Activated T-helper 2 cell treated with anti-CD3 and anti-CD28 coated beads, Interferon-gamma antibody, Interleukin-2, Interleukin-4, amounts not matched to agents 10 μg/mL and 5 μg/mL and 100 μg/mL, durations not matched to agents 14 hours and 24 hours and 36 hours (primary cell): ENCODE results near the gene RADIL. TPM values are rescaled to one million over a fixed set of nuclear protein-coding genes. Genes with fewer than 3 reads are reported as not detected.
A peak's percentile ranks its signal among the peaks of the same experiment; 100 is the strongest.

Experiments
- DNase-seq: peaks from one replicate; pipeline ENCODE4 v3.0.0; 2021; ENCODE audit warnings: low spot score
- H3K27ac Mint-ChIP-seq: one replicate; pipeline ENCODE4 v1.8.0; 2021; ENCODE audit warnings: mixed read lengths
- H3K27me3 Mint-ChIP-seq: one replicate; pipeline ENCODE4 v1.8.0; 2021; ENCODE audit warnings: low read depth, mixed read lengths
- H3K36me3 Mint-ChIP-seq: one replicate; pipeline ENCODE4 v1.8.0; 2021; ENCODE audit warnings: low read depth, mixed read lengths
- H3K4me1 Mint-ChIP-seq: one replicate; pipeline ENCODE4 v1.8.0; 2021; ENCODE audit warnings: low read depth, mixed read lengths
- H3K4me3 Mint-ChIP-seq: one replicate; pipeline ENCODE4 v1.8.0; 2021; ENCODE audit warnings: low read depth, mild to moderate bottlenecking, moderate library complexity, mixed read lengths
- H3K9me3 Mint-ChIP-seq: one replicate; pipeline ENCODE4 v1.8.0; 2021; ENCODE audit warnings: mixed read lengths
- intact Hi-C: fragments of 100-400 bp; cut with micrococcal nuclease; formaldehyde crosslinking; loops from one replicate; pipeline ENCODE4 v1.15.1; 2023
- total RNA-seq: library from RNA; stranded (reverse); gene quantifications from 2 replicates; pipeline ENCODE4 v1.2.3, GENCODE V29; 2022

The RADIL gene
- total RNA-seq, 1 donor from 2014 or later = 0.16 TPM

DNA sequence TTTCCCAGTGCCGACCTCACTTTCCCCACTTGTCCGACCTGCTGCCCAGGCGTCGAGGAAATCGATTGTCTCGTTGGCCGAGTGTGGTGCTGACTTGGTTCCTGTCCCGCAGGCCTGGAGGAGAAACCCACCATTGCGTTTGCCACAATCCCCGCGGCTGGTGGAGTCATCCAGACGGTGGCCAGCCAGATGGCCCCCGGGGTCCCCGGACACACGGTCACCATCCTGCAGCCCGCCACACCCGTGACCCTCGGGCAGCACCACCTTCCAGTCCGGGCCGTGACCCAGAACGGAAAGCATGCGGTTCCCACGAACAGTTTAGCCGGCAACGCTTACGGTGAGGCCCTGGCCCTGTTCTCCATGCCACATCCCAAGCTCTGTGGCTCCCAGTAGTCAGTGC, 122.6 kb downstream of the RADIL start:
- peaks cover 34% of the 10 kb centered on the region for H3K36me3 Mint-ChIP-seq
- H3K9me3 Mint-ChIP-seq = no peaks in the 10 kb centered on the region
- H3K27ac Mint-ChIP-seq = no peak overlapping the region
- intact Hi-C loops = no loop called here
- DNase-seq = no peak
- no peak overlapping the region for H3K4me3 Mint-ChIP-seq
- no peaks in the 10 kb centered on the region for H3K4me1 Mint-ChIP-seq
- no peaks in the 10 kb centered on the region for H3K27me3 Mint-ChIP-seq

DNA sequence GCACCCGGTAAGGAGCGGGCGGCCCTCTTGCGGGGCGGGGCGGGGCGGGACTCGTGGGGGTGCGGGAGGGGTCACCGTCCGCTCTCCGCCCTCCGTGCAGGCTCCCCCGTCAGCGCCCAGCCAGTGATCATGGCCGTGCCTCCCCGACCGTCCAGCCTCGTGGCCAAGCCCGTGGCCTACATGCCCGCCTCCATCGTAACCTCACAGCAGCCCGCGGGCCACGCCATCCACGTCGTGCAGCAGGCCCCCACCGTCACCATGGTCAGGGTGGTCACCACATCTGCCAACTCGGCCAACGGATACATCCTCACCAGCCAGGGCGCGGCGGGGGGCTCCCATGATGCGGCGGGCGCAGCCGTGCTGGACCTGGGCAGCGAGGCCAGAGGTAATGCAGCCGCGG, 124.3 kb downstream of the RADIL start:
- no peak overlapping the region for H3K4me3 Mint-ChIP-seq
- intact Hi-C loops = no loop called here
- H3K4me1 Mint-ChIP-seq = no peaks in the 10 kb centered on the region
- DNase-seq = no peak
- H3K27me3 Mint-ChIP-seq = no peaks in the 10 kb centered on the region
- no peak overlapping the region for H3K27ac Mint-ChIP-seq
- H3K9me3 Mint-ChIP-seq = no peaks in the 10 kb centered on the region
- peaks cover 47% of the 10 kb centered on the region for H3K36me3 Mint-ChIP-seq

DNA sequence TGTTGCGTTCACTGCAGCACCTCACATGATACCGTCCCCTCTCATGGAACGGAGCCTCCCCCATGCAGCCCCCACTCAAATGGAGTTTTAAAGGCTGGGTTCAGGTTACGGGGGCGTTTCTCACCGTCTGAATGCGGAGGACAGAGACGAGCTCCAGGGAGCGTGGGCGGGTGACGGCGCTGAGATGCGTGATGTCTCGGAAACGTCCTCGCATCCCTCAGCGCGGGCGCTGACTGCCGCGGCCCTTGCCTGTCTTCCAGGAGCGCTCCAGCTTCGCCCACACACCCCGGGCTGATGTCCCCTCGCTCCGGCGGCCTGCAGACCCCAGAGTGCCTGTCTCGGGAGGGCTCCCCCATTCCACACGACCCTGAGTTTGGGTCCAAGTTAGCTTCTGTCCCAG, 124.7 kb downstream of the RADIL start:
- no peak overlapping the region for H3K27ac Mint-ChIP-seq
- H3K27me3 Mint-ChIP-seq = no peaks in the 10 kb centered on the region
- H3K9me3 Mint-ChIP-seq = no peaks in the 10 kb centered on the region
- H3K36me3 Mint-ChIP-seq = peaks cover 47% of the 10 kb centered on the region
- DNase-seq = no peak
- intact Hi-C loops = no loop called here
- peaks cover under 1% of the 10 kb centered on the region for H3K4me1 Mint-ChIP-seq
- H3K4me3 Mint-ChIP-seq = no peak overlapping the region

DNA sequence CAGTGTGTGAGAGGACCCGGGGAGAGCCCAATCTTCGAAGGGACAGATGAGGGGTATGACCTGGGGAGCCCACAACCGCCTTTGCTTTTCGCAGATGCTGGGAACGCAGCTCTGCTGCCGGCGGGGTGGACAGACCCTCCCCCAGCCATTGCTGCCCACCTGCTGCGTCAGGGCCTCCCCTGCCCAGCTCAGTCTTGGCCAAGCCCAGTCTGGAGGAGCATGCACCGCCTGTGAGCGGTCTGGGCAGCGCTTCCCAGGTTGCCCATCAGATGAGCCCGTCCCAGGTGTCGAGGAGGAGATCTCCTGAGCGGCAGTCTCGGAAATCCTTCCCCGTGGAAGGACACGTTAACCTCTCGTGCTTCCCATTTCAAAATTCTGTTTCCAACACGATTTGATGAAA, 125.4 kb downstream of the RADIL start:
- intact Hi-C loops = no loop called here
- Mint-ChIP-seq H3K27me3 (no peaks in the 10 kb centered on the region), H3K27ac (no peak overlapping the region), H3K9me3 (no peaks in the 10 kb centered on the region), H3K36me3 (peaks cover 42% of the 10 kb centered on the region), H3K4me1 (peaks cover 5% of the 10 kb centered on the region), H3K4me3 (no peak overlapping the region)
- no peak for DNase-seq

DNA sequence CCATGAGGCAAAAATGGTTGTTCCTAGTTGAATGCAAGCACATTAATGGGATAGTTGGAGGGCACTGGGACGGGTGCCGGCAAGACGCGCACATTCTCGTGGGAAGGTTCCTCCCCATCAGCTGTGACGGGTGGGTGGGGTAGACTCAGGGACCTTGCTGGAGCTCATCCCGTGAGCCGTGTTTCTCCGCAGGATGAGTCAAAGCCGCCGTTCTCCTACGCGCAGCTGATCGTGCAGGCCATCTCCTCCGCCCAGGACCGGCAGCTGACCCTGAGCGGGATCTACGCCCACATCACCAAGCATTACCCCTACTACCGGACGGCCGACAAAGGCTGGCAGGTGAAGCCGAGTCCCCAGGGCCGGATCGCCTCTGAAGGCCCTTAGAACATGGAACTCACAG, 128.5 kb downstream of the RADIL start:
- H3K9me3 Mint-ChIP-seq = no peaks in the 10 kb centered on the region
- DNase-seq = no peak
- H3K27me3 Mint-ChIP-seq = no peaks in the 10 kb centered on the region
- intact Hi-C loops = no loop called here
- H3K4me3 Mint-ChIP-seq = no peak overlapping the region
- no peak overlapping the region for H3K27ac Mint-ChIP-seq
- peaks cover 8% of the 10 kb centered on the region for H3K4me1 Mint-ChIP-seq
- peaks cover 29% of the 10 kb centered on the region for H3K36me3 Mint-ChIP-seq

DNA sequence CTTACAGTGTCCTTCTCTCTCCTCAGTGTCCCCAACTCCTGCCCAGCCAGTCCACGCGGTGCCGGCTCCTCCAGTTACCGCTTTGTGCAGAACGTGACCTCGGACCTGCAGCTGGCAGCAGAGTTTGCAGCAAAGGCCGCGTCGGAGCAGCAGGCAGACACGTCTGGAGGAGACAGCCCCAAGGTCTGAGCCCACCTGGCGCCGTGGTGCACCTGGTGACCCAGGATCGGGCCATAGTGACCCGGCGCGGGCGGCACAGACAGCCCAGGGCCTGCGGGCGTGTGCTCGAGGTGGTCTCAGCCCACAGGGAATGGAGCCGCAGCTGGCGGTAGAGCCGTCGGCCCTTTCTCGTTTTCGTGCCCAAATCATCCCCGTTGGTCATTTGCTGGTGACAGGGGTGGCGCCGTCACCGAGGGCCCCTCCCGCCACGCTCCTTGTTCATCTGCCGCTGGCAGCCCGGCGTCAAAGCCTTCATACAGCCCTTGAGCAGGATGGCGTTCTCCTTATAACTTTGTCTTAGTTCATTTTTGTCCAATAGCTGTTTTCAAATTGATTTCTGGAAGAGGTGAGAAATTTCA, 129.0 kb downstream of the RADIL start:
- peaks cover 23% of the 10 kb centered on the region for H3K36me3 Mint-ChIP-seq
- no peak overlapping the region for H3K27ac Mint-ChIP-seq
- H3K27me3 Mint-ChIP-seq = no peaks in the 10 kb centered on the region
- H3K4me3 Mint-ChIP-seq = no peak overlapping the region
- intact Hi-C loops = no loop called here
- peaks cover 8% of the 10 kb centered on the region for H3K4me1 Mint-ChIP-seq
- no peak for DNase-seq
- H3K9me3 Mint-ChIP-seq = no peaks in the 10 kb centered on the region

DNA sequence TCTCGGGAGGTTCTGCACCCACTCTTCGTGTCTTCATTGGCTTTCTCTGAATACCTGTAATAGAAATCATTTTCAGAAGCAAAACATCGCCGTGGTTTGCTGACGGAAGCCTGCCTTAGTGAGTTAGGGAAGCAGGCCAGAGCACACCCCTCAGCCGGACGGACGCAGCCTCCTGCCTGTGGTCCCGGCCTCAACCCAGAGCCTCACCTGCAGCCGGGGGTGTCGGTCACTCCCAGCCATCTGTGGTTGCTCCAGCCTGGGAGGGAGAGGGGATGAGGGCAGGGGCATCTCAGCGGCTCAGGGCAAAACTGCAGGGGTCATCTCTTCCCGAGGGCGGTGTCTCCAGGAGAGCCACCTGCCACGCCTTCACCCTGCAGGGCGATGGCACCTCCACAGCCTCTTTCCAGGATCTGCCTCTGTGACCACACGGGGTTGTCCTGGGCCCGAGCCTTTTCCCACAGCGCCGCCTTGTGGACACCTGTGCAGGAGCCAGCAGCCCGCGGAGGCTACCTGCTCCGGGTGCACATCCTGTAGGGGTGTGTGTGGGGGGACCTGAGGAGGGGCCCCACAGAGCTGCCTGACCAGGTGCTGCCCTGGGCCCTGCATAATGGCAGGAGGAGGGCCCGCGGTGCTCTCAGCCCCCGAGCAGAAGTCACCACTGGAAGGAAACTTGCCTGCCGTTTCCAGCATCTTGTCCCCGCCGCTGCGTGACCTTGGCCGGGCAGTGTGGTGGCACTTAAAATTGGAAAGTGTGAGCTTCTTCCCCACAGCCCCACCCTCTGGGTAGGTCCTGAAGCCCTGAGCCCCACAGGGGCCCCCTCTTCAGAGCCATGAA, 129.7 kb downstream of the RADIL start:
- Mint-ChIP-seq H3K4me3 (no peak overlapping the region), H3K27ac (no peak overlapping the region)
- intact Hi-C loops = loop anchor here (1.0 kb wide), 1 partner anchor 143 kb away; no protein-coding TSS in a partner anchor

DNA sequence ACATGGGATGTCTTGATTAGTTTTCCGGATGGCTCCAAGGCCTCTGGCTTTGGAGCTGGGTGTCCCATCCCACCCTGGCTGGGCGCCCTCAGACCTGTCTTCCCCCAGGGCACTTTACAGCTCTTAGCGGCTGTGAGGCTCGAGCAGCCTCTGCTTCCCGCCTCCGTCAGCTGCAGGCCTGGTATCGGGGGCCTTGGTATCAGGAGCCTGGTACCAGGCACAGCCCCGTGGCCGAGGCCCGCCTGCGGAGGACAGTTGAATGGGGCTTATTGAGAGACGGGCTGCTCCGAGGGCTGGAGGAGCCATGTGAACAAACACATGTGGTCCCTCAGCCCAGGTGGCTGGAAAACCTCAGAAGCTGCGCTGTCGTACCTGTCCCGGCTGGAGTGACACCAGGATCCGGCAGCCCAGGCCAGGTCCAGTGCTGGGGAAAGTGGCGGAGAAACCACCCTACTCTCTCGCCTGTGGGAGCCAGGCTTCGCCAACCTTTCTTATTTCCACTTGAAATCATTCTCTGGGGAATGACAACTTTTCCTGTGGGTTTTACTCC, 132.0 kb downstream of the RADIL start:
- no peak for DNase-seq
- Mint-ChIP-seq H3K4me1 (peaks cover 25% of the 10 kb centered on the region), H3K9me3 (no peaks in the 10 kb centered on the region), H3K27me3 (no peaks in the 10 kb centered on the region), H3K4me3 (no peak overlapping the region), H3K36me3 (peaks cover 39% of the 10 kb centered on the region), H3K27ac (no peak overlapping the region)
- intact Hi-C loops = no loop called here

More for the DNA sequence above, 129.7 kb downstream of the RADIL start:
- Mint-ChIP-seq H3K4me1 (peaks cover 10% of the 10 kb centered on the region), H3K9me3 (no peaks in the 10 kb centered on the region), H3K36me3 (peaks cover 26% of the 10 kb centered on the region), H3K27me3 (no peaks in the 10 kb centered on the region)
- DNase-seq = peak; percentile 74

DNA sequence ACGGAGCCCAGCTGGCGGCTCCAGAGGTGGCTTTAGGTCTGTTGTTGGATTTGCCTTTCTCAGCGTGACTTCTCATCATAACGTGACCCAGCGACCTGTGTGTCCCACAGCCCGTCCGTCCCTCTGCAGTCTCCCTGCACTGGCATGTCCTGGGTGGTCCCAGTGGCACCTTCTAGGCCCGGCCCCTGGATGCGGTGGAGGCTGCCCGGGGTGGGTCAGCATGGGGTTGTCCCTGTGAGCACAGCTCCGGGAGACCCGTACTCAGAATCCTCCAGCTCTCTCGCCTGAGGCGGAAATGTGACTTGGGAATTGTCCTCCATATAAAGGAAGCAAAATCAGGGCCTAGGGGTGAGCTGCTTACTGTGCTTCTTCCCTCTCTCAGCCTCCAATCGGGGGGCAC, 133.7 kb downstream of the RADIL start:
- intact Hi-C loops = no loop called here
- Mint-ChIP-seq H3K4me1 (peaks cover 34% of the 10 kb centered on the region), H3K4me3 (no peak overlapping the region), H3K9me3 (no peaks in the 10 kb centered on the region), H3K36me3 (peaks cover 34% of the 10 kb centered on the region), H3K27me3 (no peaks in the 10 kb centered on the region), H3K27ac (no peak overlapping the region)
- no peak for DNase-seq

DNA sequence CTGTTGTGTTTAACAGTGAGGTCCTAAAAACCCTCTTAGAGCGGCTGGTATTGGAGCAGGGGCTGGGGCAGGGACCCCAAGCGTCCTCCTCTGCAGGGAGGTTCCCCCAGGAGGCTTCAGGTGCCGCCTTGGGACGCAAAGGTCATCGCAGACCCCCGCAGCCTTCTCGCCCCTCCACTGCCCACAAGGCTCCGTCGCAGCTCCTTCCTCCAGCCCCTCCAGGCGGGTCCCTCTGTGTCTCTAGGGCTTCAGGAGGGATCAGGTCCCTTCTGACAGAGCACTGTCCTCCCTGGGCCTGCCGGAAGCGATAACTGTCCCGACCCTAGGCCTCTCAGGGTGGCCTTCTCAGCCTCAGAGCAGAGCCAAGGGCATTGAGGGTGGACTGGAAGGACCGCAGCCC, 134.2 kb downstream of the RADIL start:
- no peak for DNase-seq
- Mint-ChIP-seq H3K27me3 (no peaks in the 10 kb centered on the region), H3K4me1 (peaks cover 37% of the 10 kb centered on the region), H3K27ac (no peak overlapping the region), H3K9me3 (no peaks in the 10 kb centered on the region), H3K4me3 (no peak overlapping the region), H3K36me3 (peaks cover 33% of the 10 kb centered on the region)
- intact Hi-C loops = no loop called here

Other genes with a start within 250 kb of the RADIL start
- gene FOXK1, start 201.4 kb downstream of the RADIL start, total RNA-seq = 35.6 TPM in 2 replicates
- 41.5 and 45.9 TPM in 2 replicates for gene AP5Z1, start 108.1 kb downstream of the RADIL start, total RNA-seq
- gene PAPOLB, start 21.7 kb downstream of the RADIL start, total RNA-seq = not detected in 2 replicates
- not detected in 2 replicates for gene MMD2, start 75.5 kb upstream of the RADIL start, total RNA-seq
- gene RBAK, start 162.1 kb upstream of the RADIL start, total RNA-seq = 14.1 and 15.4 TPM in 2 replicates